DMS153 (cell line): ENCODE data around the gene RRM2.
"Not testable (repeated sequence)": the region's sequence is repeated elsewhere in the genome, so short reads cannot be mapped to it uniquely, and the experiment has no call there.

Experiments used
- DNase-seq: peaks from one replicate; lab custom pipeline; 2025; lab: John Stamatoyannopoulos, UW

RRM2 gene

DNA sequence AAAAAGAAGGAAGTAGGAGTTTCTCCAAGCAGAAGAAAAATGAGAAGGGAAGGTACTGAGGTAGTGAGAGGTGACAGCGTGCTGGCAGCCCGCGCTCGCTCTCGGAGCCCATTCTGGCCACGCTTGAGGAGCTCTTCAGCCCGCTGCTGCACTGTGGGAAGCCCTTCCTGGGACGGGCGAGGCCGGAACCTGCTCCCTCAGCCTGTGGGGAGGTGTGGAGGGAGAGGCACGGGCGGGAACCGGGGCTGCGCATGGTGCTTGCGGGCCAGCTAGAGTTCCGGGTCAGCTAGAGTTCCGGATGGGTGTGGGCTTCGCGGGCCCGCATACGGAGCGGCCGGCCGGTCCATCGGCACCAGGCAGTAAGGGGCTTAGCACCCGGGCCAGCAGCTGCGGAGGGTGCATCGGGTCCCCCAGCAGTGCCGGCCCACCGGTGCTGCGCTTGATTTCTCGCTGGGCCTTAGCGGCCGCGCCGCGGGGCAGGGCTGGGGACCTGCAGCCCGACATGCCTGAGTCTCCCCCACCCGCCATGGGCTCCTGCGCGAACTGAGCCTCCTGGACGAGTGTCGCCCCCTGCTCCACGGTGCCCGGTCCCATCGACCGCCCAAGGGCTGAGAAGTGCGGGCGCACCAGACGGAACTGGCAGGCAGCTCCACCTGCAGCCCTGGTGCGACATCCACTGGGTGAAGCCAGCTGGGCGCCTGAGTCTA, 31.2 kb upstream of the RRM2 start:
- DNase-seq, result no peak

DNA sequence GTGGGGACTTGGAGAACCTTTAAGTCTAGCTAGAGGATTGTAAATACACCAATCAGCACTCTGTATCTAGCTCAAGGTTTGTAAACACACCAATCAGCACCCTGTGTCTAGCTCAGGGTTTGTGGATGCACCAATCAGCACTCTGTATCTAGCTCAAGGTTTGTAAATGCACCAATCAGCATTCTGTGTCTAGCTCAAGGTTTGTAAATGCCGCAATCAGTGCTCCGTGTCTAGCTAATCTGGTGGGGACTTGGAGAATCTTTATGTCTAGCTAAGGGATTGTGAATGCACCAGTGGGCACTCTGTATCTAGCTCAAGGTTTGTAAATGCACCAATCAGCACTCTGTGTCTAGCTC, 30.7 kb upstream of the RRM2 start:
- DNase-seq, result not testable (repeated sequence)

DNA sequence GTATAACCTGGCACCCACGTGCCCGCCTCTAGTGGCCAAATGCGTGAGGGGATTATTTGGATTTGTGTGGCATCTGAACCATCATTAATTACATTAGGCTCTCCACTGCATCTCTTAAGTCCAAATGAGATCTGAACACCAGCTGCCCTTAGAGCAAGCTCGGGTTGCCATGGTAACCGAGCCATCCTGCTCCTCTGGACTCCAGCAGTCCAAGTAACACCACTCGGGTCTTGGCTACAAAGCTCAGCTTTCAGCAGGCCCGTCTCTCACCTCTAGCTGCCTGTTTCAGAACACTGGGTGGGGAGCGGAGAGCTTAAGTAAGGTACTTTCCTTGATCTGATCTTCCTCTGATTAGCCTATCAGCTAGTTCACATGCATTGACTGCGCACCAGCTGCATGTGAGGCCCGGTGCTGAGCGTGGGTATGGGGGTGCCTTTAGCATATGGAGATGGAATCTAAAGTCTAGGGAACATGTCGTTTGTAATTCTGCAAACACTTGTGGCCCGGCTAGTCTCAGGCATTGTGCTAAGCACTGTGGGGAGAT, 28.2 kb upstream of the RRM2 start:
- DNase-seq, result no peak

DNA sequence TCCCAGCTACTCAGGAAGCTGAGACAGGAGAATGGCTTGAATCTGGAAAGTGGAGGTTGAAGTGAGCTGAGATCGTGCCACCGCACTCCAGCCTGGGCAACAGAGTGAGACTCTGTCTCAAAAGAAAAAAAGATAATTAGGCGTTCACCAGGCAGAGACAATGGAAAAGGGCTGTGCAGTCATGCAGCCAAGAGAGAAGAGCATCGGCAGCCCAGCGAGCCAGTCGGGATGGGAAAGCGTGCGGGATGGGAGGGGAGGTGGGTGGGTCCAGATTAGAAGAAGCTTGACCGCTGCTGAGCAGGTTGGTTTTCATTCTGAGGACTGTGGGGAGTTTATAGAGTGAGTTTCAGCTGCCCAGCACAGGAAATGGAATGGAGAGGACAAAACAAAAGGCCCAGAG, 27.4 kb upstream of the RRM2 start:
- no peak for DNase-seq

DNA sequence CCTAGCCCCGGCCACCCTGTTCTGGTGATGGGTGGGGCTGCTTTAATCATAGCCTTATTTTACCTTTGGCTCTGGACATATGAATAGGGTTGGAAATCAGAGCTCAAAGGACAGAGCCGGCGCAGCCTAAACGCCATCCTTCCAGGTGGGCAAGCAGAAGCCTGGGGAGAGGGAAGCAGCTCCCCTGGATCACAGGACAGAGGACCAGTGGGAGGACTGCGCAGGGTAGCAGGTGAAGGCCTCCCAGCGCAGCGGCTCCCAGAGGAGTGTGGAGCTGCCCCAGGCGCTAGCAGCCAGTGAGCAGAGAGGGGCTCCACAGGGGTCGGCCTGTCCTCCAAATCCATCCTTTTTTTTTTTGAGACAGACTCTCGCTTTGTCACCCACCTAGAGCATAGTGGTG, 25.9 kb upstream of the RRM2 start:
- no peak for DNase-seq

DNA sequence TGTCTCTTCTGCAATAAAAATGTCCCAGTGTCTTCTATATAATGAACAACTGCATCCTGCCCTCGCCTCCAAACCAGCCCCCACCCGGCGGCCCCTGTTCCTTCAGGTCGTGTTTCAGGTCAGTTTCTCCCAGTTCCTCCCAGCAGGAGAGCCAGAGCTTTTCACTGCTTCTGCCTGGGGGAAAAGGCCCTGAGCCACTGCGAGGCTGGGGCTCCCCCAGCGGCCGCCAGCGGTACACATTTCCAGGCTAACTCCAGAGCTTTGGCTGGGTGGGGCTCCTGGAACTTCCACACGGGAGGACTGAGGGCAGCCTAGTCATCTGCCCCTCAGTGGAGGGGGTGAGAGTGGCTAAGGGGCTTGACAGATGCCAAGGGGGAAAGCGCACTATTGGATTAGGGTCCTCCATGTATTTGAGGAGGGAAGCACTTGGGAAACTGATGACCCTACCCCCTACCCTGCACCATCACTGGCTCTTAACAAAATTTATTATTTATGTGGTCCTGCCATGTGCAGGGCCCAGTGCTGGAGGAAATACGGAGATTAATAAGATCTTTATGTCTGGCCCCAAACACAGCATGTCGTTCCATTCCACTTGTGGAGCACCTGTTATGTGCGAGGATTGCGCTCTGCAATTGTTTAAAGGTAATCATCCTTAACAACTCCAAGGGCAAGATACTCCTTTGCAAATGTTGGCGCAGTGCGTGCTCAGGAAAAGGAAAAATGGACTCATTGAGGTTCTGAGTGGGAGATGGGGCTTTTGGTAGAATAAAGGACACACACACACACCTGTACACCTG, 25.0 kb upstream of the RRM2 start:
- peak; percentile 27 for DNase-seq

DNA sequence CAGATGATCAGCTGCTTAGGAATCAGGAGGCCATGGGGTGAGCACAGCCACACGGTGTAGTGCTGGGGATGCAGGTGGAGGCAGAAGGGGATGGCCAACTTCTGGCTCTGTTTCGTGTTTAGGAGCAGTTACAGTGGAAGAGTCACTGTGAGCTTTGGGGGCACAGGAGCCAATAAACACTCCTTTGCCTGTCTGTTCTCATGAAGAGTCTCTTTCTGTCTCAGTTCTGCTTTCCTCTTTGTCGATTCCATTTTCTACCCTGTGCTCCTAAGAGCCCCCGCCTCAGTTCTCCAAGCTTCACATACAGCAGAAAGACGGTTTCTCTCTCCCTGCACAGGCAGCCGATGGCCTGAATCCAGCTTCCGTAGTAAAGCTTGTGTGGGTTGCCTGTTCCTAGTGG, 21.0 kb upstream of the RRM2 start:
- no peak for DNase-seq

DNA sequence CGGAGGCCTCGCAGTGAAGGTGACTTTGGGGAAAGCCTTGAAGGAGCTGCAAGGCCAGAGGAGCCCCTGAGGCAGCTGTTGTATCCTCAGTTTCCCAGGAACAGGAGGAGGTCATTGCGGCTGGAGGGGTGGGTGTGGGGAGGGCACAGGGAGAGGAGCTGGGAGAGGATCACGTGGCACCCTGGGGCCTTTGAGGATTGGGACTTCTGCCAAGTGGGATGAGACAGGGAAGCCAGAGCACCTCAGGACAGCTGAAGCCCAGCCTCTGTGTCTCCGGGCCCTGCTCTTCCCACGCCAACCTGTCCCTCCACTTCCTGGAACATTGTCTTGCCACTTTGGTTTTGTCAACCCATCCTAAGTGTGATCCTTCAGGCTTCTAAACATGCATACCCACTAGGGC, 19.4 kb upstream of the RRM2 start:
- peak; percentile 41 for DNase-seq

DNA sequence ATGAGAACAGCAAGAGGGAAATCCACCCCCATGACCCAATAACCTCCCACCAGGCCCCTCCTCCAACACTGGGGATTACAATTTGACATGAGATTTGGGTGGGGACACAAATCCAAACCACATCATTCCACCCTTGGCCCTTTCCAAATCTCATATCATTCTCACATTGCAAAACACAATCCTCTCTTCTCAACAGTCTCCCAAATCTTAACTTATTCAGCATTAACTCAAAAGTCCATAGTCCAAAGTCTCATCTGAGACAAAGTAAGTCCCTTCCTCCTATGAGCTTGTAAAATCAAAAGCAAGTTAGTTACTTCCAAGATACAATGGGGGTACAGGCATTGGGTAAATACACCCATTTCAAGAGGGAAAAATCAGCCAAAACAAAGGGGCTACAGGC, 17.6 kb upstream of the RRM2 start:
- DNase-seq, result not testable (repeated sequence)

DNA sequence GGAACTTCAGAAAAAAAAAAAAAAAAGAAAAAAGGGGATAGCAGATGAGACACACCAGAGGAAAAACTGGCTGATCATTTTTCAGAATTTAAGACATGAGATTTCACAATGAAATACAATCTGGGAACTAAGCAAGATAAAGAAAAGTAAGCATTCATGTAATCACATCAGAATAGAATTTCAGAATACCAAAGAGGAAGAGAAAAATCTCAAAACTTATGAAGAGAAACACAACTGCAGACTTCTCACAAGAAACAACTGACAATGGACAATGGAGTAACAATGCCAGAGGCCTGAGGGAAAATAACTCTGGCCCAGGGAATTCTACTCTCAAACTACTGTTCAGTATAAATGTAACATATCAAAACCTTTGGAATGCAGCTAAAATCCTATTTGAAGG, 13.2 kb upstream of the RRM2 start:
- DNase-seq, result no peak

DNA sequence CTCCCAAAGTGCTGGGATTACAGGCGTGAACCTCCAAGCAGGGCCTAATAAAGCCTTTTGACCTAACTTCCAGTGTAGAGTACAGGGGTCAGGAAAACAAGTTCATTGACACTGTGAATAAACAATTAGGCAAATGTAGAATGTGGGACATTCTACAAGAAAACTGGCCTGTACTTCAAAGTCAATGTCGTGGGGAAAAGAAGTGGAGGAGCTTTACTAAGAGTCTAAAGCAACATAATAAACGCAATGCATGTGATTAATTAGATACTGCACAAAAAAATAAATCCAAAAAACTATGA, 3.6 kb upstream of the RRM2 start:
- no peak for DNase-seq

DNA sequence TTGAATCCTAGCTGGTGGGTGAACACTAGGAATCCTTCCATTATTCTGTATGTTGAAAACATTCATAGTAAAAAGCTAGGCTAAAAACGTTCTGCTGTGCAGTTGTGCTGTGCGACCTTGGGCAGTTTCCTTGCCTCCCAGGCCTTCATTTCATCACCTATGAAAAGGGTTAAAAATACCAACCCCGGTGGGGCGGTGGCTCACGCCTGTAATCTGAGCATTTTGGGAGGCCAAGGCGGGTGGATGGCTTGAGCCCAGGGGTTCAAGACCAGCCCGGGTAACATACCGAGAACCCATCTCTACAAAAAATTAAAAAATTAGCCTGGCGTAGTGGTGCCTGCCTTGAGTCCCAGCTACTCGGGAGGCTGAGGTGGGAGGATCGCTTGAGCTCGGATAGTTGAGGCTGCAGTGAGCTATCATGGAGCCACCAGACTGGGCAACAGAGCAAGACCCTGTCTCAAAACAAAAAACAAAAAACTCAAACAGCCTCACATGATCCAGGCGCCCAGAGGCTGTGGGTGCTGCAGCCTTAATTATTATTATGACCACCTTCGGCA, 2.9 kb upstream of the RRM2 start:
- DNase-seq, result no peak

DNA sequence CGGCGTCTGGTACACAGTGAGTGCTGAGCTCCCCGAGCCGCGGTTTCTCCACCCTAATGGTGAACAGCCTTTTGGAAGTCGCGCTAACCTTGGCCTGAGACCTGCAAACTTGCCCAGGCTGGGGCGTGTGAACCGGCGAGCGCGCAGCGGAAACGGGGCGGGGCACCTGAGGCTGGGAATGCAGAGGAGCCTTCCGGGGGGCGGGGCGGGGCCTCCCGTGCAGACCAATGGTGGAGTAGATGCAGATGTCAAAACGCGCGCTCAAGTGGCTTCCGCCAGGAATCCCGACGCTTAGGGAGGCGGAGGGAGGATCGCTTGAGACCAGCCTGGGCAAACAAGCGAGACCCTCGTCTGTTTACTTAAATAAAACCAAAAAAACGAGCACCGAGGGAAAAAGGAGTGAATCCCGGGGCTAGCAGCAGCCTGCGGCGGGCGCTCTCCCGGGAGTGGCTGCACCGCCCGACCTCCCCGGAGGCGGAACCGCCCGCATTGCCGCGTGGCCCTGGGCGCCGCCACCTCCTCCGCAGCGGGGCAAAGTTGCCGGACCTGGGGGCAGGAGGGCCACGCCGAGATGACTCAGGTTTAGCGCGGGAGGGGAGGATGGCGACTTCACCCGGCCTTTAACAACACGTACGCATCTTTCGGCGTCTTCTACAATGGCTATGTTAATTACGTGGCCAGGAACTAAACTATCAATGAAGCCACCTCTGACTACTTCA, 2.2 kb upstream of the RRM2 start:
- DNase-seq, result peak; percentile 95

DNA sequence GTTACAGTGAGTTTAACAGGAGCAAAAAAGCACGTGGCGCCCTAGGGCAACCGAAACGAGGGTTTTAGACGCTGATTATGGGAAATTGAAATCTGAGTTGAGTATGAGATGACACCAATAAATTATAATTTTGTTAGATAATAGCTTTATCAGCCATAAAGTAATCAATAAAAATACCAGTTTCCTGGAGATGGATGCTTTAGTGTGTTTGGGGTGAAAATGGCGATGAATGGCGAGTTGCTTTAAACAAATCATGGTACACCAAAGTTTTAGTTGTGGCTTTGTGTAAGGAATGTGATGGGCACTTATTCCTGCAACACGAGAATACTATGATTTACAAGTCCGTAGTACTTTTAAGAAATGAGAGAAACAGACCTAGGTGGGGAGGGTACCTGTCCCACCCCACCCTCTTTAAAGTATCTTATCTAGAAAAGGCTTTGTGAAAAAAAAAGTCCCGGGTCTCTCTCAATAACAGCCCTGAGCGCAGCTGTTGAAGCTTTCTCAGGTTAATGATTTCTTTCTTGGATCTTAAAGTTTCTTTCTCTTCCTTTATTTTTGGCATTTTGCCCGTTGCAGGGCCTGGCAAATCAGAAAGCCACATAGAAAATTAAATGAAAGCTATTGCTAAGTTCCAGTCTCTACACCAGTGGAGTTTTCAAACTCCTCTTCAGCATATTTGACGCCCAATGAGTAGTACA, 1.5 kb upstream of the RRM2 start:
- DNase-seq, result no peak

DNA sequence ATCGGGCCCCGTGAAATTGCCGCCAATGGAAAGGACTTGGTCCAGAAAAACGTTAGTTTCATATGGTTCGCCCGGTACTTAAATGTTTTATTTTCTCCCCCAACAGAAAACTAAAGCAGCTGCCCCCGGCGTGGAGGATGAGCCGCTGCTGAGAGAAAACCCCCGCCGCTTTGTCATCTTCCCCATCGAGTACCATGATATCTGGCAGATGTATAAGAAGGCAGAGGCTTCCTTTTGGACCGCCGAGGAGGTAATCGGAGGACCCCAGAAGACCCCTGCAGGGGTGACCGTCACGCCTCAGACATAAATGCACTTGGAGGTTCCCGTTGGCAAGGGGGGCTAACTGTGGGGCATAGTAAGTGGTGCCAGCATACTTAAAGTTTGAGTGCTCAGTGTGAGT, 742 bp downstream of the RRM2 start:
- DNase-seq, result no peak

DNA sequence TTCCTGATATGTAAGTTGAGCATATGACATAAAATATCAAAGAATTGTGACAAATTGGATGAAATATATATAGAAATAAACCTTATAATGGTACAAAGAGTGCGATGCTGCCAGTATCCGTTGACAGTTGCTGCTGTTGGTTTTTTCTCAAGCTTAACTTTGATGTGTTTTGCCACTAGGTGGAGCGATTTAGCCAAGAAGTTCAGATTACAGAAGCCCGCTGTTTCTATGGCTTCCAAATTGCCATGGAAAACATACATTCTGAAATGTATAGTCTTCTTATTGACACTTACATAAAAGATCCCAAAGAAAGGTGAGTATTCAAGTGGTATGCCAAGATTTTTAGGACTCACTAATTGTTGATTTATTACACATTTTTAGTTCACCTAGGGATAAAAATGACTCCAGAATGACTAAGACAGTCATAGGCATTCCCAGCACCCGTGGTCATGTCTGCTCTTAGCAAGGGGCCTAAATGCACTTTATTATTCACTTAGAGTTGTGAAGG, 2.1 kb downstream of the RRM2 start:
- DNase-seq, result peak; percentile 42

DNA sequence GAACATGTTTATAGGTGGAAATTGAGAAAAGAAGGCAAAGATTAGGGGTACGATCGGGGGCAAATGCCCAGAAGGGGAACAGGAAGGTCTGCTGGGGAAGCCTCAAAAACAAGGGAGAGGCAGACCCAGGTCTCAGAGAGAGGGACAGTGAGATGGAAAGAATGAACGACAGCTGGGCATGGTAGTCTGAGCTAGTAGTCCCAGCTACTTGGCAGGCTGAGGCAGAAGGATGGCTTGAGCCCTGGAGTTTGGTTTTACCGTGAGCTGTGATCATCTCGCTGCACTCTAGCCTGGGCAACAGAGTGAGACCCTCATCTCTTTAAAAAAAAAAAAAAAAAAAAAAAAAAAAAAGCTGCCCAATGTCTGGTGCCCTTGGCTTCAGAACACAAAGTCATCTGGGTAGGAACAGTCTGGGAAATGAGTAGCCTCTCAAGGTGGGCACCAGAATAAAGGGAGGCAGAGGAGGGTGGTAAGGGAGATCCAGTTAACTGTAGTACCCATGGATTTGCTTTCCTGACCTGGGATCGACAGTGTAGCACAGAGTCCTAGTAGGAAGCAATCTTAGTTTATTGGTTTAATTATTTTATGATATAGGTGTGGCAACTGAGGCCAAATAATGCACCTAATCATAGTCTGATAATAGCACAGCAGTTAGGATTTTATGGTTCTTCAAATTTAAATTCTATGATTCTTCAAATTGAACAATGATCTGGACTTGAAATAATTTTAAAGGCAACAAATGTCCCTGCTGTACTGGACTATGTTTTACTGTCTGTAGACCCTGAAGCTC, 3.5 kb downstream of the RRM2 start:
- no peak for DNase-seq

DNA sequence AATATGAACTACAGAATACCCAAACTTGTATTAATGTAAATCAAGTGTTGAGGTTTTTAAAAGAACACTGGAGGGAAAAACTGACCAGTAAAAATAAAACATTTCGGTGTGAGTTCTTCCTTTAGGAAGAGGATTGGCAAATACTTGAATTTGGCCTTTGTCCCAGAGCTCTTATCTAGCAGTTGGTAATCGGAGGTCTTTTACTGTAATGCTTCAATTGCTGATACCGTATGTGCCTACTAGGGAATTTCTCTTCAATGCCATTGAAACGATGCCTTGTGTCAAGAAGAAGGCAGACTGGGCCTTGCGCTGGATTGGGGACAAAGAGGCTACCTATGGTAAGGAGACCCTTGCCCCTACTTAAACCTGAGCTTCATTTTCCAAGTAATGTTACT, 4.1 kb downstream of the RRM2 start:
- no peak for DNase-seq

DNA sequence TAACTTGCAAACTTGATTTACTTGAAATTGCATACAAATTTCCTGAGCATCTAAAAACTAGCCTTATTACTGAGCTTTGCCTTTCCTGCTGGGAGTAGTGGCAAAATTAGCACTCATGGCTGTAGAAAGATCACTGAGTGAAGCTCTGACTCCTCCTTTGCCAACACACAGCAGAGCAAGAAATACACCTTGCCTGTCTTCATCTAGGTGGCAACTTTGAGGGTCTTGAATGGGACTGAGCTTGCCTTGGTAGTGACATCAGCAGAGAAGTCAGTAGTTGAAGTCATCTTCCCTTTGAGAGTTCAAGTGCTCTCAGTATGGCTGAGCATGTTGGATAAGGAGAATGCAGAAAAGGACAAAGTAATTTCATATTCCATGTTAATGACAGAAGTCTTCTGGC, 5.9 kb downstream of the RRM2 start:
- no peak for DNase-seq

DNA sequence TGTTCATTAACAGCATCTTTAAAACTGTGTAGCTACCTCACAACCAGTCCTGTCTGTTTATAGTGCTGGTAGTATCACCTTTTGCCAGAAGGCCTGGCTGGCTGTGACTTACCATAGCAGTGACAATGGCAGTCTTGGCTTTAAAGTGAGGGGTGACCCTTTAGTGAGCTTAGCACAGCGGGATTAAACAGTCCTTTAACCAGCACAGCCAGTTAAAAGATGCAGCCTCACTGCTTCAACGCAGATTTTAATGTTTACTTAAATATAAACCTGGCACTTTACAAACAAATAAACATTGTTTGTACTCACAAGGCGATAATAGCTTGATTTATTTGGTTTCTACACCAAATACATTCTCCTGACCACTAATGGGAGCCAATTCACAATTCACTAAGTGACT, 7.0 kb downstream of the RRM2 start:
- no peak for DNase-seq

DNA sequence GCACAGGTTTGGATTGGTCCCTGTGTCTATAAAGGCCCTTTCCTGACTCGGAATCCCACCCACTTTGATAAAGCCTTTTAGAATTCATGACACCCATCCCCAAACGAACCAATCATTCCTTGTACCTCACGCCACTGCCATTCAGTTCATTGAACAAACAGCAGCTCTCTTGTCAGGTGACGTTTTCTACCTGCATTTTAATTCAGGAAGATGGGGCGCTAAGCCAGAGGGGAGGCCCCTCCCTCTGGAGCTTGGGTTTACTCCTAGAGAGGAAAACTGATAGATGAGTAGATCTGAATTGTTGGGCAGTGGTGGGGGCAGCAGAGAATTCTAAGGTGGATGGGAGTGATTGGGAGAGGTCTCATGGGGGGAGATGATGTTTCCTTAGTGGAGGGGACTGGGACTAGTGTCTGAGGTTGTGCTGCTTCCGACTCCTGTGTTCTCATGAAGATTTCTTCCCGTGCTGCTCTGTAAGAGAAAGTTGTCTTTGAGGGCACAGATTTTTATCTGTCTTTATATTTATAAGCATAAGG, 9.6 kb downstream of the RRM2 start:
- no peak for DNase-seq
